Measurements from ENCODE around the gene THADA. TPM values are rescaled to one million over a fixed set of nuclear protein-coding genes. Genes with fewer than 3 reads are reported as not detected.

Gene THADA
- total RNA-seq, 1 donor from 2014 or later: 29.3 TPM

- H3K36me3 Mint-ChIP-seq: peaks cover 24% of the 10 kb centered on the region
- no peak overlapping the region for H3K4me2 ChIP-seq
These were observed 300.8 kb downstream of the THADA start for GRCh38 chr2:43294973-43295603.

GRCh38 chr2:43293744-43294695 is 301.8 kb downstream of the THADA start:
- no peak overlapping the region for H3K9ac ChIP-seq
- Mint-ChIP-seq H3K9me3 (peaks cover 17% of the 10 kb centered on the region), H3K27ac (no peak overlapping the region), H3K27me3 (ENCODE audit: insufficient read depth, low read depth) (no peaks in the 10 kb centered on the region), H3K36me3 (peaks cover 27% of the 10 kb centered on the region), H3K4me3 (no peak overlapping the region), H3K4me1 (peaks cover 7% of the 10 kb centered on the region)
- H3K4me1 ChIP-seq: peaks cover 6% of the 10 kb centered on the region
- no peaks in the 10 kb centered on the region for H3K79me2 ChIP-seq (ENCODE audit: low read depth)
- no peaks in the 10 kb centered on the region for H3K27me3 ChIP-seq
- no peak for DNase-seq (ENCODE audit: low spot score)
- TF ChIP-seq EZH2 (IDR thresholded peaks at IDR 0.05) (no peak), EZH2phosphoT487 (IDR thresholded peaks at IDR 0.05) (no peak), CTCF (IDR thresholded peaks at IDR 0.05) (no peak)
- no peak overlapping the region for H3K4me3 ChIP-seq
- H4K20me1 ChIP-seq (ENCODE audit: low read depth): no peaks in the 10 kb centered on the region
- no peaks in the 10 kb centered on the region for H3K9me3 ChIP-seq (ENCODE audit: low read depth)
- no peak overlapping the region for H3K4me2 ChIP-seq
- no peak overlapping the region for H3K27ac ChIP-seq
- H2AFZ ChIP-seq (replicated peaks): no peak overlapping the region
- H3F3A ChIP-seq (ENCODE audit: low read depth): peaks cover 3% of the 10 kb centered on the region
- H3K36me3 ChIP-seq: no peaks in the 10 kb centered on the region

More at GRCh38 chr2:43294973-43295603, 300.8 kb downstream of the THADA start:
- Histone ChIP-seq H3F3A (ENCODE audit: low read depth) (peaks cover 3% of the 10 kb centered on the region), H3K4me1 (peaks cover 7% of the 10 kb centered on the region), H3K27ac (no peak overlapping the region), H2AFZ (replicated peaks) (no peak overlapping the region), H3K9me3 (ENCODE audit: low read depth) (no peaks in the 10 kb centered on the region), H3K36me3 (no peaks in the 10 kb centered on the region), H3K27me3 (no peaks in the 10 kb centered on the region), H3K9ac (no peak overlapping the region), H3K79me2 (ENCODE audit: low read depth) (no peaks in the 10 kb centered on the region), H4K20me1 (ENCODE audit: low read depth) (no peaks in the 10 kb centered on the region), H3K4me3 (no peak overlapping the region)
- Mint-ChIP-seq H3K27me3 (ENCODE audit: insufficient read depth, low read depth) (no peaks in the 10 kb centered on the region), H3K4me3 (no peak overlapping the region), H3K4me1 (peaks cover 7% of the 10 kb centered on the region), H3K27ac (no peak overlapping the region), H3K9me3 (peaks cover 17% of the 10 kb centered on the region)
- no peak for TF ChIP-seq EZH2phosphoT487 (IDR thresholded peaks at IDR 0.05)
- DNase-seq (ENCODE audit: low spot score): no peak

- Histone ChIP-seq H3K4me2 (no peak overlapping the region), H3K27me3 (no peaks in the 10 kb centered on the region), H2AFZ (replicated peaks) (no peak overlapping the region), H3K9ac (no peak overlapping the region), H3K4me1 (no peaks in the 10 kb centered on the region), H3K4me3 (no peak overlapping the region), H4K20me1 (ENCODE audit: low read depth) (no peaks in the 10 kb centered on the region), H3K27ac (no peak overlapping the region), H3F3A (ENCODE audit: low read depth) (no peaks in the 10 kb centered on the region), H3K9me3 (ENCODE audit: low read depth) (no peaks in the 10 kb centered on the region), H3K79me2 (ENCODE audit: low read depth) (no peaks in the 10 kb centered on the region), H3K36me3 (no peaks in the 10 kb centered on the region)
- Mint-ChIP-seq H3K9me3 (peaks cover 17% of the 10 kb centered on the region), H3K27me3 (ENCODE audit: insufficient read depth, low read depth) (no peaks in the 10 kb centered on the region), H3K4me3 (no peak overlapping the region), H3K36me3 (peaks cover 31% of the 10 kb centered on the region), H3K4me1 (peaks cover 3% of the 10 kb centered on the region), H3K27ac (no peak overlapping the region)
- DNase-seq (ENCODE audit: low spot score): no peak
- TF ChIP-seq CTCF (IDR thresholded peaks at IDR 0.05) (no peak), EZH2phosphoT487 (IDR thresholded peaks at IDR 0.05) (no peak), EZH2 (IDR thresholded peaks at IDR 0.05) (no peak)
These were observed 302.7 kb downstream of the THADA start for GRCh38 chr2:43292851-43293743.

All from neural progenitor cell (in vitro differentiated cells).